ENCODE results near the gene RAB40B. TPM values are rescaled to one million over a fixed set of nuclear protein-coding genes. Genes with fewer than 3 reads are reported as not detected.

RAB40B gene
- total and polyA plus RNA-seq, 2 donors (not counting 1 experiment from before 2014, with no cell fraction given): 4.7 to 8.0 TPM

- no peak overlapping the region for H3K27ac ChIP-seq (ENCODE audit: low read length in 2 of 2)
- WGBS (ENCODE audit: insufficient coverage): 97% methylated on average over 8 of the region's 10 CpGs
- no peak overlapping the region for H3K9ac ChIP-seq (ENCODE audit: low read length)
- TF ChIP-seq CTCF (IDR thresholded peaks at IDR 0.05) (no peak), EZH2 (IDR thresholded peaks at IDR 0.05; ENCODE audit: borderline replicate concordance, insufficient read depth, low read depth, low read length, poor library complexity, severe bottlenecking) (no peak)
- H3K27me3 Mint-ChIP-seq: no peaks in the 10 kb centered on the region
- no peaks in the 10 kb centered on the region for H3K79me2 ChIP-seq (ENCODE audit: control insufficient read depth, insufficient read depth, low read length)
- H3K36me3 ChIP-seq (replicated peaks in 1 of 2; ENCODE audit: control extremely low read depth in 1 of 2, control insufficient read depth in 1 of 2, extremely low read depth in 1 of 2, insufficient read depth in 2 of 2, low read length in 1 of 2): peaks cover 0 to 81% of the 10 kb centered on the region in 2 experiments
- H3K27ac Mint-ChIP-seq: no peak overlapping the region
- ATAC-seq (ENCODE audit: low read depth) (no peak), DNase-seq (no peak)
- no peaks in the 10 kb centered on the region for H3K4me1 ChIP-seq (ENCODE audit: control insufficient read depth in 2 of 2, insufficient read depth in 2 of 2, low read length in 2 of 2)
- H3K4me3 ChIP-seq (ENCODE audit: control extremely low read depth in 1 of 5, extremely low read depth in 1 of 5, insufficient read depth in 1 of 5, low read depth in 2 of 5, low read length in 4 of 5): no peak overlapping the region
- H2AFZ ChIP-seq (ENCODE audit: insufficient read depth, low read depth, low read length, poor library complexity, severe bottlenecking): no peak overlapping the region
- H3K9me3 Mint-ChIP-seq (ENCODE audit: insufficient read depth): no peaks in the 10 kb centered on the region
- no peaks in the 10 kb centered on the region for H3K4me1 Mint-ChIP-seq
- no peak overlapping the region for H3K4me2 ChIP-seq (replicated peaks; ENCODE audit: low read depth, low read length, poor library complexity, severe bottlenecking)
- no peaks in the 10 kb centered on the region for H3K27me3 ChIP-seq (replicated peaks in 1 of 4; ENCODE audit: control extremely low read depth in 1 of 4, control insufficient read depth in 3 of 4, insufficient read depth in 4 of 4, low read length in 3 of 4)
- H3K9me3 ChIP-seq (ENCODE audit: control extremely low read depth in 1 of 3, control insufficient read depth in 2 of 3, insufficient read depth in 1 of 3, low read length in 2 of 3): no peaks in the 10 kb centered on the region
- POLR2A ChIA-PET: no interaction called here
- no peak overlapping the region for H3K4me3 Mint-ChIP-seq
- intact Hi-C loops (cut with micrococcal nuclease): no loop called here
- no peaks in the 10 kb centered on the region for H4K20me1 ChIP-seq (ENCODE audit: control insufficient read depth, insufficient read depth, low read length, poor library complexity, severe bottlenecking)
- CTCF ChIA-PET: no interaction called here
These were observed 78.9 kb downstream of the RAB40B start for GRCh38 chr17:82619641-82620040.

DNA sequence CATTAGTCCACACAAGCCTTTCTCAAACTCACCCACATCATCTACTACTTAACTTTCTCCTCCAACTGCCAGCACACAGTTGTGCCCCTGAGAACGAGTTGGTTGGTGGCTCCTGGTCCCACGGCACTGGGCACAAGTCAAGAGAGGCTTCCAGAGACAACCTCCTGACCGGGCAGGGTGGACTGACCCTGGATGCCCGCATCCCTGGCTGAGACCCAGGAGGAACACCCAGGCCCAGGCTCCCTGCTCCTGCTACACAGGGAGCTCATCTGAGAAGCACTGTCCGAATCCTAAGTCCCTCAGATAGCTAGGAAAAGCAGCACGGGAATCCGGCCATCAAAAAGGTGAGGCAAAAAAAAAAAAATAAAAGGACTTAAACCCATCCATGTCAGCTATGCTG, 79.3 kb downstream of the RAB40B start:
- Mint-ChIP-seq H3K27ac (no peak overlapping the region), H3K27me3 (no peaks in the 10 kb centered on the region), H3K4me3 (no peak overlapping the region), H3K9me3 (ENCODE audit: insufficient read depth) (no peaks in the 10 kb centered on the region), H3K4me1 (no peaks in the 10 kb centered on the region)
- ATAC-seq (ENCODE audit: low read depth): no peak
- no peak overlapping the region for H2AFZ ChIP-seq (ENCODE audit: insufficient read depth, low read depth, low read length, poor library complexity, severe bottlenecking)
- H4K20me1 ChIP-seq (ENCODE audit: control insufficient read depth, insufficient read depth, low read length, poor library complexity, severe bottlenecking): no peaks in the 10 kb centered on the region
- H3K4me1 ChIP-seq (ENCODE audit: control insufficient read depth in 2 of 2, insufficient read depth in 2 of 2, low read length in 2 of 2): no peaks in the 10 kb centered on the region
- H3K27ac ChIP-seq (ENCODE audit: low read length in 2 of 2): no peak overlapping the region
- H3K9ac ChIP-seq (ENCODE audit: low read length): no peak overlapping the region
- ChIA-PET CTCF (no interaction called here), POLR2A (no interaction called here)
- DNase-seq: no peak
- intact Hi-C loops (cut with micrococcal nuclease): no loop called here
- no peak for TF ChIP-seq EZH2 (IDR thresholded peaks at IDR 0.05; ENCODE audit: borderline replicate concordance, insufficient read depth, low read depth, low read length, poor library complexity, severe bottlenecking)
- no peak for TF ChIP-seq CTCF (IDR thresholded peaks at IDR 0.05)
- no peaks in the 10 kb centered on the region for H3K27me3 ChIP-seq (replicated peaks in 1 of 4; ENCODE audit: control extremely low read depth in 1 of 4, control insufficient read depth in 3 of 4, insufficient read depth in 4 of 4, low read length in 3 of 4)
- no peak overlapping the region for H3K4me3 ChIP-seq (ENCODE audit: control extremely low read depth in 1 of 5, extremely low read depth in 1 of 5, insufficient read depth in 1 of 5, low read depth in 2 of 5, low read length in 4 of 5)
- H3K79me2 ChIP-seq (ENCODE audit: control insufficient read depth, insufficient read depth, low read length): no peaks in the 10 kb centered on the region
- no peak overlapping the region for H3K4me2 ChIP-seq (replicated peaks; ENCODE audit: low read depth, low read length, poor library complexity, severe bottlenecking)
- H3K9me3 ChIP-seq (ENCODE audit: control extremely low read depth in 1 of 3, control insufficient read depth in 2 of 3, insufficient read depth in 1 of 3, low read length in 2 of 3): no peaks in the 10 kb centered on the region
- WGBS (ENCODE audit: insufficient coverage): 97% methylated on average over 6 of the region's 7 CpGs
- H3K36me3 ChIP-seq (replicated peaks in 1 of 2; ENCODE audit: control extremely low read depth in 1 of 2, control insufficient read depth in 1 of 2, extremely low read depth in 1 of 2, insufficient read depth in 2 of 2, low read length in 1 of 2): peaks cover 0 to 84% of the 10 kb centered on the region in 2 experiments

Data from B cell (primary cell).